HG02981 (cell line): Measurements from ENCODE around the gene C1orf105.

Experiments used
- ATAC-seq: cut with Tn5 transposase; IDR thresholded peaks from one replicate; pipeline ENCODE4 v1.9.1; 2021; ENCODE audit warnings: mild to moderate bottlenecking, moderate library complexity; ENCODE audit not compliant: unreplicated experiment

C1orf105 gene

GRCh38 chr1:172455451-172455850 is 35.0 kb downstream of the C1orf105 start:
- ATAC-seq = no peak

- no peak for ATAC-seq
Observed at GRCh38 chr1:172456344-172456769, 35.9 kb downstream of the C1orf105 start.

- ATAC-seq = no peak
Observed at GRCh38 chr1:172457479-172458130, 37.1 kb downstream of the C1orf105 start.

- no peak for ATAC-seq
Observed at GRCh38 chr1:172460177-172460576, 39.7 kb downstream of the C1orf105 start.

GRCh38 chr1:172460887-172461315 is 40.4 kb downstream of the C1orf105 start:
- no peak for ATAC-seq

- no peak for ATAC-seq
Observed at GRCh38 chr1:172465617-172466016, 45.1 kb downstream of the C1orf105 start.

- no peak for ATAC-seq
Observed at GRCh38 chr1:172466795-172467407, 46.4 kb downstream of the C1orf105 start.

GRCh38 chr1:172467446-172467845 is 47.0 kb downstream of the C1orf105 start:
- no peak for ATAC-seq

GRCh38 chr1:172468296-172468695 is 47.8 kb downstream of the C1orf105 start:
- no peak for ATAC-seq

- ATAC-seq = no peak
Observed at GRCh38 chr1:172469717-172470116, 49.2 kb downstream of the C1orf105 start.

- no peak for ATAC-seq
Observed at GRCh38 chr1:172470149-172470548, 49.7 kb downstream of the C1orf105 start.

GRCh38 chr1:172471666-172472065 is 51.2 kb downstream of the C1orf105 start:
- ATAC-seq = no peak

- ATAC-seq = no peak
Observed at GRCh38 chr1:172472495-172472894, 52.0 kb downstream of the C1orf105 start.

GRCh38 chr1:172473302-172473701 is 52.8 kb downstream of the C1orf105 start:
- no peak for ATAC-seq

- no peak for ATAC-seq
Observed at GRCh38 chr1:172473842-172474241, 53.4 kb downstream of the C1orf105 start.

- ATAC-seq = no peak
Observed at GRCh38 chr1:172476218-172476811, 55.8 kb downstream of the C1orf105 start.

GRCh38 chr1:172477216-172477615 is 56.7 kb downstream of the C1orf105 start:
- ATAC-seq = no peak

- ATAC-seq = no peak
Observed at GRCh38 chr1:172477741-172478140, 57.3 kb downstream of the C1orf105 start.

GRCh38 chr1:172478485-172478884 is 58.0 kb downstream of the C1orf105 start:
- no peak for ATAC-seq

- no peak for ATAC-seq
Observed at GRCh38 chr1:172480431-172480830, 59.9 kb downstream of the C1orf105 start.

- ATAC-seq = peak; percentile 72
Observed at GRCh38 chr1:172482044-172482443, 61.6 kb downstream of the C1orf105 start.

- no peak for ATAC-seq
Observed at GRCh38 chr1:172483448-172483847, 63.0 kb downstream of the C1orf105 start.
